Measurements from ENCODE around the gene CFDP1.

DNA sequence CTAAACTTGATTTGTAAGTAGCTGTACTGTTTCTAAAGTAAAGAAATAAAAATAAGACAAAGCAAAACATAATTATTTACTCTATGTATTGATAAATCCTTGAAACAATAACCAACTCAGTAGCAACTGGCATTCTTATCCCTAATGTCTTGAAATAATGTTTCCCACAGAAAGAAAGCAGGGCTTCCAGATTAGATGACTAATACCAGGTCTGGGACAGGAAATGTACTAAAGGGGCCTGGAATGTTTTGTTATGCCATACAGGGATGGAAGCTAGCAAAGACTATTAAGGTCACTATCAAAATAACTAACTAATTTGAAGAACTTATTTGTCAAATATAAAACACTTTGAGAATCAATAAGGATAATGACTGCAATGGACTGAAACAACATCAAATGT is 82.1 kb downstream of the CFDP1 start:
- TF ChIP-seq, protein P1, sequence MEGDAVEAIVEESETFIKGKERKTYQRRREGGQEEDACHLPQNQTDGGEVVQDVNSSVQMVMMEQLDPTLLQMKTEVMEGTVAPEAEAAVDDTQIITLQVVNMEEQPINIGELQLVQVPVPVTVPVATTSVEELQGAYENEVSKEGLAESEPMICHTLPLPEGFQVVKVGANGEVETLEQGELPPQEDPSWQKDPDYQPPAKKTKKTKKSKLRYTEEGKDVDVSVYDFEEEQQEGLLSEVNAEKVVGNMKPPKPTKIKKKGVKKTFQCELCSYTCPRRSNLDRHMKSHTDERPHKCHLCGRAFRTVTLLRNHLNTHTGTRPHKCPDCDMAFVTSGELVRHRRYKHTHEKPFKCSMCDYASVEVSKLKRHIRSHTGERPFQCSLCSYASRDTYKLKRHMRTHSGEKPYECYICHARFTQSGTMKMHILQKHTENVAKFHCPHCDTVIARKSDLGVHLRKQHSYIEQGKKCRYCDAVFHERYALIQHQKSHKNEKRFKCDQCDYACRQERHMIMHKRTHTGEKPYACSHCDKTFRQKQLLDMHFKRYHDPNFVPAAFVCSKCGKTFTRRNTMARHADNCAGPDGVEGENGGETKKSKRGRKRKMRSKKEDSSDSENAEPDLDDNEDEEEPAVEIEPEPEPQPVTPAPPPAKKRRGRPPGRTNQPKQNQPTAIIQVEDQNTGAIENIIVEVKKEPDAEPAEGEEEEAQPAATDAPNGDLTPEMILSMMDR (IDR thresholded peaks at IDR 0.05), result no peak
- no peak for TF ChIP-seq POLR2A (IDR thresholded peaks at IDR 0.05)

Data from esophagus squamous epithelium (tissue), 4 donors.